ENCODE results near the gene CHST8.

CHST8 gene

GRCh38 chr19:33686262-33686661, 64.5 kb downstream of the CHST8 start:
- POLR2A ChIA-PET: no interaction called here
- CTCF ChIA-PET: interaction anchor here (0.6 kb wide), 1 partner anchor 160 kb away, joined by 3 read pairs; no protein-coding TSS in a partner anchor
- no peak for DNase-seq (ENCODE audit: extremely low spot score)
- no peak for TF ChIP-seq ZNF384 (IDR thresholded peaks at IDR 0.05)
- no peak for TF ChIP-seq NFRKB (IDR thresholded peaks at IDR 0.05)
- TF ChIP-seq ARNT (IDR thresholded peaks at IDR 0.05): no peak
- TF ChIP-seq FOXK2 (IDR thresholded peaks at IDR 0.05): no peak
- TF ChIP-seq L3MBTL2 (conservative IDR thresholded peaks at IDR 0.05): no peak
- no peak for TF ChIP-seq SP1 (IDR thresholded peaks at IDR 0.05)
- no peak for TF ChIP-seq FOXM1 (IDR thresholded peaks at IDR 0.05; ENCODE audit: borderline replicate concordance)
- TF ChIP-seq CTBP1 (IDR thresholded peaks at IDR 0.05; ENCODE audit: borderline replicate concordance): no peak
- TF ChIP-seq TARDBP (IDR thresholded peaks at IDR 0.05): no peak
- no peak for TF ChIP-seq ELF4 (IDR thresholded peaks at IDR 0.05)

GRCh38 chr19:33686687-33687480, 65.1 kb downstream of the CHST8 start:
- TF ChIP-seq ARNT (IDR thresholded peaks at IDR 0.05) (no peak), SP1 (IDR thresholded peaks at IDR 0.05) (no peak), FOXK2 (IDR thresholded peaks at IDR 0.05) (no peak), ZNF384 (IDR thresholded peaks at IDR 0.05) (no peak), CTBP1 (IDR thresholded peaks at IDR 0.05; ENCODE audit: borderline replicate concordance) (no peak), FOXA1 (IDR thresholded peaks at IDR 0.05) (no peak)
- ChIA-PET POLR2A (no interaction called here), CTCF (interaction anchor here (0.6 kb wide), 1 partner anchor 161 kb away, joined by 3 read pairs; no protein-coding TSS in a partner anchor)
- DNase-seq (ENCODE audit: extremely low spot score): no peak

DNA sequence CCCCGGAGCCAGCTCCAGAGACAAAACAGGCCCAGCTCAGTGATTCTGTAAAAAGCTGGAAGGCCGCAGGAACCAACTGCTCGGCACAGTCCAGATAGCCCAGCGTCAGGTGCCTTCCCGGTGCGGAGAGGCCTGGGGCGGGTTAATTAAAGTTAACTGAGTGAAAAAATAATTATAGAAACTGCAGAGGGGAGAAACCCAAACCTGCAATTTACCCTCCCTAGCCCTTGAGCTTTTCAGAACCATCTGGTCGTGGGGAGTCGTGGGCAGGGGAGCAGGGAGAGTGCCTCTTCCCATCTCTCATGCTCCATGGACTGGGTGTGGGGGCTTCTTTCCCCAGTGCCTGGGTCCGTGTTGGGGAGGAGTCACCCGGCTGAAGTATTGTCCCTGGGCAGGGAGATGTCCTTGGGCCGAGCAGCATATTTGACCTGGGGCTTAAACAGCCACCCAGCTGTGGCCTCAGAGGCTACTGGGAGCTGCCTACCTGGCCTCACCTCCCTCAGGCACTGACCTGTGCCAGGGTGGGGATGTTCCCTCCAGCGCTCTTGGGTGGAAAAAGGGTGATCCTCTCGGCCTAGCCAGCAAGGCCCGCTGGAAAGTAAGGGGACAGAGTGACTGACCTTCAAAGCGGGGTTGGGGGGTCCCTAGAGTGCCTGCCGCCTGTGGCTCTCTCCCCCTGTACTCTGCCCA, 65.9 kb downstream of the CHST8 start:
- ChIA-PET CTCF (interaction anchor here (0.7 kb wide), 1 partner anchor 522 kb away, joined by 3 read pairs; no protein-coding TSS in a partner anchor), POLR2A (no interaction called here)
- no peak for DNase-seq (ENCODE audit: extremely low spot score)
- TF ChIP-seq TARDBP (IDR thresholded peaks at IDR 0.05) (no peak), ELF4 (IDR thresholded peaks at IDR 0.05) (no peak), SP1 (IDR thresholded peaks at IDR 0.05) (no peak), CTBP1 (IDR thresholded peaks at IDR 0.05; ENCODE audit: borderline replicate concordance) (no peak), LEF1 (IDR thresholded peaks at IDR 0.05; ENCODE audit: borderline replicate concordance) (no peak), ZNF384 (IDR thresholded peaks at IDR 0.05) (no peak), PKNOX1 (IDR thresholded peaks at IDR 0.05) (no peak), FOXM1 (IDR thresholded peaks at IDR 0.05; ENCODE audit: borderline replicate concordance) (no peak)

GRCh38 chr19:33688171-33688992, 66.6 kb downstream of the CHST8 start:
- ChIA-PET POLR2A (no interaction called here), CTCF (interaction anchor here (0.7 kb wide), 1 partner anchor 521 kb away, joined by 3 read pairs; no protein-coding TSS in a partner anchor)
- DNase-seq (ENCODE audit: extremely low spot score): no peak
- TF ChIP-seq NFRKB (IDR thresholded peaks at IDR 0.05) (no peak), FOXM1 (IDR thresholded peaks at IDR 0.05; ENCODE audit: borderline replicate concordance) (no peak), L3MBTL2 (conservative IDR thresholded peaks at IDR 0.05) (no peak), HDGF (IDR thresholded peaks at IDR 0.05; ENCODE audit: borderline replicate concordance) (no peak), SP1 (IDR thresholded peaks at IDR 0.05) (no peak), CTBP1 (IDR thresholded peaks at IDR 0.05; ENCODE audit: borderline replicate concordance) (no peak), FOXA1 (IDR thresholded peaks at IDR 0.05) (no peak), LEF1 (IDR thresholded peaks at IDR 0.05; ENCODE audit: borderline replicate concordance) (no peak), BHLHE40 (IDR thresholded peaks at IDR 0.05; ENCODE audit: borderline replicate concordance) (no peak), PKNOX1 (IDR thresholded peaks at IDR 0.05) (no peak), ZNF384 (IDR thresholded peaks at IDR 0.05) (no peak), ELF4 (IDR thresholded peaks at IDR 0.05) (no peak)

DNA sequence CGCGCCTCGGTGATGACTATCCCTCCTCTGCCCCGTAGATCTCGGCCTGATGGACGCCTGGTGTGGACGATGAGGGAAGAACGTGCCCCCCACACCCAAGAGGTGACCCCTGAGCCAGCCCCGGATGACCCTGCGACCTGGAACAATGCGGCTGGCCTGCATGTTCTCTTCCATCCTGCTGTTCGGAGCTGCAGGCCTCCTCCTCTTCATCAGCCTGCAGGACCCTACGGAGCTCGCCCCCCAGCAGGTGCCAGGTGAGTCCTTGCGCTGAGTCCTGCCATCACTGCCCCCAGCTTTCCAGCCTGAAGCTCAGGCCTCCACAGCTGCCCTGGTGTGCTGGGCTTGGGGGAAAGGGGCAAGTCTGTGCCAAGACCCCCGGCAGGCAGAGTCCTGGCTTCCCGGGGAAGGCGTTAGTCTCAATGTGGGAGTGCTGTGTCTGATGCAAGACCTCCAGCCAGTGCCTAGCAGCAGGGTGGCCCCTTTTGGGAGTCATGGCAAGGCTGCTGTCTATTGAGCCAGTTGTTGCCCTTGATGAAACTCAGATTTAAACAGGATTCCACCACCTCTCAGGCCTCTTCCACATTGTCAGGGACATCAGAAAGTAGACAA, 67.5 kb downstream of the CHST8 start:
- ChIA-PET CTCF (no interaction called here), POLR2A (no interaction called here)

More for the DNA sequence above, 67.5 kb downstream of the CHST8 start:
- DNase-seq (ENCODE audit: extremely low spot score): no peak
- TF ChIP-seq ZNF384 (IDR thresholded peaks at IDR 0.05) (no peak), SP1 (IDR thresholded peaks at IDR 0.05) (no peak), HDGF (IDR thresholded peaks at IDR 0.05; ENCODE audit: borderline replicate concordance) (no peak), FOXA1 (IDR thresholded peaks at IDR 0.05) (no peak), L3MBTL2 (conservative IDR thresholded peaks at IDR 0.05) (no peak), CTBP1 (IDR thresholded peaks at IDR 0.05; ENCODE audit: borderline replicate concordance) (no peak), TARDBP (IDR thresholded peaks at IDR 0.05) (no peak), PKNOX1 (IDR thresholded peaks at IDR 0.05) (no peak), SUZ12 (IDR thresholded peaks at IDR 0.05) (no peak), LEF1 (IDR thresholded peaks at IDR 0.05; ENCODE audit: borderline replicate concordance) (no peak), NFRKB (IDR thresholded peaks at IDR 0.05) (no peak), FOXM1 (IDR thresholded peaks at IDR 0.05; ENCODE audit: borderline replicate concordance) (no peak), ELF4 (IDR thresholded peaks at IDR 0.05) (no peak), ARNT (IDR thresholded peaks at IDR 0.05) (no peak), BHLHE40 (IDR thresholded peaks at IDR 0.05; ENCODE audit: borderline replicate concordance) (no peak), FOXK2 (IDR thresholded peaks at IDR 0.05) (no peak)
